ENCODE measurements around the gene GABARAPL2. TPM values are rescaled to one million over a fixed set of nuclear protein-coding genes. Genes with fewer than 3 reads are reported as not detected.

GABARAPL2 gene
- total and polyA plus RNA-seq, 2 experiments from 2014 or later: 47.8 to 130 TPM

DNA sequence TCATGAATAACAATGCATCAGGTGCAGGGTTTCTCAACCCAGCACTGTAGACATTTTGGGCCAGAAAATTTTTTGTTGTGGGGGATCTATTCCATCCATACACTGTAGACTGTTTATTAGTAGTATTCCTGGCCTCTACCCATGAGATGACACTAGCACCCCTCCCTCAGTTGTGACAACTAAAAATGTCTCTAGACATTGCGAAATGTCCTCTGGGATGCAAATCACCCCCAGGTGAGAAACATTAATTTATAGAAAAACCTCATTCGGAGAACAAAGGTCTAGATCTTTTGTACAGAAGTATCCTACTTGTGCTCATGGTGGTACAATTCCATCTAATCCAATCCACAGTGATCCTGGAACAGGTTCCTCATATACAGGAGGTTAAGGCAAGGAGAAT is 52.6 kb downstream of the GABARAPL2 start:
- H3K9me3 Mint-ChIP-seq: no peaks in the 10 kb centered on the region
- peaks cover 21% of the 10 kb centered on the region for H3K36me3 ChIP-seq (ENCODE audit: insufficient read depth)

More for the DNA sequence above, 52.6 kb downstream of the GABARAPL2 start:
- Histone ChIP-seq H3K79me2 (replicated peaks; ENCODE audit: insufficient read depth) (peaks cover 10% of the 10 kb centered on the region; the same call in 1 of the 2 replicates), H3F3A (replicated peaks; ENCODE audit: low read depth) (no peaks in the 10 kb centered on the region), H3K27me3 (ENCODE audit: insufficient read depth) (no peaks in the 10 kb centered on the region), H3K4me3 (no peak overlapping the region), H3K27ac (ENCODE audit: low read depth) (no peak overlapping the region), H2AFZ (no peak overlapping the region), H3K9me2 (ENCODE audit: insufficient read depth) (no peaks in the 10 kb centered on the region), H4K20me1 (replicated peaks; ENCODE audit: insufficient read depth) (no peaks in the 10 kb centered on the region; the same call in none of the 2 replicates), H3K4me1 (ENCODE audit: insufficient read depth) (peaks cover 7% of the 10 kb centered on the region; the same call in 1 of the 2 replicates), H3K4me2 (no peak overlapping the region)
- no peak overlapping the region for H3K4me3 Mint-ChIP-seq
- peaks cover 1% of the 10 kb centered on the region for H3K27me3 Mint-ChIP-seq (ENCODE audit: insufficient read depth, low read depth, poor library complexity)
- H3K27ac Mint-ChIP-seq: no peak overlapping the region
- H3K36me3 Mint-ChIP-seq (ENCODE audit: low read depth): peaks cover 58% of the 10 kb centered on the region
- H3K4me1 Mint-ChIP-seq: peaks cover 4% of the 10 kb centered on the region
- TF ChIP-seq REST (IDR thresholded peaks at IDR 0.05; ENCODE audit: unreplicated experiment) (no peak), CTCF (conservative IDR thresholded peaks at IDR 0.05; ENCODE audit: low read depth in 2 of 2) (no peak), EZH2 (IDR thresholded peaks at IDR 0.05; ENCODE audit: low read depth, unreplicated experiment) (no peak), EZH2phosphoT487 (IDR thresholded peaks at IDR 0.05; ENCODE audit: unreplicated experiment) (no peak), STAT1 (IDR thresholded peaks at IDR 0.05; ENCODE audit: unreplicated experiment) (no peak), JUNB (IDR thresholded peaks at IDR 0.05; ENCODE audit: unreplicated experiment) (no peak), ZNF331 (CRISPR knock-in tag; IDR thresholded peaks at IDR 0.05; ENCODE audit: low read depth) (no peak), NANOG (IDR thresholded peaks at IDR 0.05; ENCODE audit: borderline replicate concordance) (no peak), POLR2AphosphoS5 (IDR thresholded peaks at IDR 0.05; ENCODE audit: low read depth) (no peak)
- TF ChIP-seq, protein P1, sequence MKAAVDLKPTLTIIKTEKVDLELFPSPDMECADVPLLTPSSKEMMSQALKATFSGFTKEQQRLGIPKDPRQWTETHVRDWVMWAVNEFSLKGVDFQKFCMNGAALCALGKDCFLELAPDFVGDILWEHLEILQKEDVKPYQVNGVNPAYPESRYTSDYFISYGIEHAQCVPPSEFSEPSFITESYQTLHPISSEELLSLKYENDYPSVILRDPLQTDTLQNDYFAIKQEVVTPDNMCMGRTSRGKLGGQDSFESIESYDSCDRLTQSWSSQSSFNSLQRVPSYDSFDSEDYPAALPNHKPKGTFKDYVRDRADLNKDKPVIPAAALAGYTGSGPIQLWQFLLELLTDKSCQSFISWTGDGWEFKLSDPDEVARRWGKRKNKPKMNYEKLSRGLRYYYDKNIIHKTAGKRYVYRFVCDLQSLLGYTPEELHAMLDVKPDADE (IDR thresholded peaks at IDR 0.05): no peak
- TF ChIP-seq, protein P2, sequence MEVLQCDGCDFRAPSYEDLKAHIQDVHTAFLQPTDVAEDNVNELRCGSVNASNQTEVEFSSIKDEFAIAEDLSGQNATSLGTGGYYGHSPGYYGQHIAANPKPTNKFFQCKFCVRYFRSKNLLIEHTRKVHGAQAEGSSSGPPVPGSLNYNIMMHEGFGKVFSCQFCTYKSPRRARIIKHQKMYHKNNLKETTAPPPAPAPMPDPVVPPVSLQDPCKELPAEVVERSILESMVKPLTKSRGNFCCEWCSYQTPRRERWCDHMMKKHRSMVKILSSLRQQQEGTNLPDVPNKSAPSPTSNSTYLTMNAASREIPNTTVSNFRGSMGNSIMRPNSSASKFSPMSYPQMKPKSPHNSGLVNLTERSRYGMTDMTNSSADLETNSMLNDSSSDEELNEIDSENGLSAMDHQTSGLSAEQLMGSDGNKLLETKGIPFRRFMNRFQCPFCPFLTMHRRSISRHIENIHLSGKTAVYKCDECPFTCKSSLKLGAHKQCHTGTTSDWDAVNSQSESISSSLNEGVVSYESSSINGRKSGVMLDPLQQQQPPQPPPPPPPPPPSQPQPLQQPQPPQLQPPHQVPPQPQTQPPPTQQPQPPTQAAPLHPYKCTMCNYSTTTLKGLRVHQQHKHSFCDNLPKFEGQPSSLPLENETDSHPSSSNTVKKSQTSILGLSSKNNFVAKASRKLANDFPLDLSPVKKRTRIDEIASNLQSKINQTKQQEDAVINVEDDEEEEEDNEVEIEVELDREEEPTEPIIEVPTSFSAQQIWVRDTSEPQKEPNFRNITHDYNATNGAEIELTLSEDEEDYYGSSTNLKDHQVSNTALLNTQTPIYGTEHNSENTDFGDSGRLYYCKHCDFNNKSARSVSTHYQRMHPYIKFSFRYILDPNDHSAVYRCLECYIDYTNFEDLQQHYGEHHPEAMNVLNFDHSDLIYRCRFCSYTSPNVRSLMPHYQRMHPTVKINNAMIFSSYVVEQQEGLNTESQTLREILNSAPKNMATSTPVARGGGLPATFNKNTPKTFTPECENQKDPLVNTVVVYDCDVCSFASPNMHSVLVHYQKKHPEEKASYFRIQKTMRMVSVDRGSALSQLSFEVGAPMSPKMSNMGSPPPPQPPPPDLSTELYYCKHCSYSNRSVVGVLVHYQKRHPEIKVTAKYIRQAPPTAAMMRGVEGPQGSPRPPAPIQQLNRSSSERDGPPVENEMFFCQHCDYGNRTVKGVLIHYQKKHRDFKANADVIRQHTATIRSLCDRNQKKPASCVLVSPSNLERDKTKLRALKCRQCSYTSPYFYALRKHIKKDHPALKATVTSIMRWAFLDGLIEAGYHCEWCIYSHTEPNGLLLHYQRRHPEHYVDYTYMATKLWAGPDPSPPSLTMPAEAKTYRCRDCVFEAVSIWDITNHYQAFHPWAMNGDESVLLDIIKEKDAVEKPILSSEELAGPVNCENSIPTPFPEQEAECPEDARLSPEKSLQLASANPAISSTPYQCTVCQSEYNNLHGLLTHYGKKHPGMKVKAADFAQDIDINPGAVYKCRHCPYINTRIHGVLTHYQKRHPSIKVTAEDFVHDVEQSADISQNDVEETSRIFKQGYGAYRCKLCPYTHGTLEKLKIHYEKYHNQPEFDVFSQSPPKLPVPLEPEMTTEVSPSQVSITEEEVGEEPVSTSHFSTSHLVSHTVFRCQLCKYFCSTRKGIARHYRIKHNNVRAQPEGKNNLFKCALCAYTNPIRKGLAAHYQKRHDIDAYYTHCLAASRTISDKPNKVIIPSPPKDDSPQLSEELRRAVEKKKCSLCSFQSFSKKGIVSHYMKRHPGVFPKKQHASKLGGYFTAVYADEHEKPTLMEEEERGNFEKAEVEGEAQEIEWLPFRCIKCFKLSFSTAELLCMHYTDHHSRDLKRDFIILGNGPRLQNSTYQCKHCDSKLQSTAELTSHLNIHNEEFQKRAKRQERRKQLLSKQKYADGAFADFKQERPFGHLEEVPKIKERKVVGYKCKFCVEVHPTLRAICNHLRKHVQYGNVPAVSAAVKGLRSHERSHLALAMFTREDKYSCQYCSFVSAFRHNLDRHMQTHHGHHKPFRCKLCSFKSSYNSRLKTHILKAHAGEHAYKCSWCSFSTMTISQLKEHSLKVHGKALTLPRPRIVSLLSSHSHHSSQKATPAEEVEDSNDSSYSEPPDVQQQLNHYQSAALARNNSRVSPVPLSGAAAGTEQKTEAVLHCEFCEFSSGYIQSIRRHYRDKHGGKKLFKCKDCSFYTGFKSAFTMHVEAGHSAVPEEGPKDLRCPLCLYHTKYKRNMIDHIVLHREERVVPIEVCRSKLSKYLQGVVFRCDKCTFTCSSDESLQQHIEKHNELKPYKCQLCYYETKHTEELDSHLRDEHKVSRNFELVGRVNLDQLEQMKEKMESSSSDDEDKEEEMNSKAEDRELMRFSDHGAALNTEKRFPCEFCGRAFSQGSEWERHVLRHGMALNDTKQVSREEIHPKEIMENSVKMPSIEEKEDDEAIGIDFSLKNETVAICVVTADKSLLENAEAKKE (CRISPR knock-in tag; IDR thresholded peaks at IDR 0.05): no peak
- DNase-seq (ENCODE audit: low spot score) (no peak), ATAC-seq (no peak)
